Testis (tissue), 3 donors: ENCODE measurements around the gene LRG1. TPM values are rescaled to one million over a fixed set of nuclear protein-coding genes. Genes with fewer than 3 reads are reported as not detected.
"Not testable (repeated sequence)": the region's sequence is repeated elsewhere in the genome, so short reads cannot be mapped to it uniquely, and the experiment has no call there.

Experiments
- DNase-seq: peaks from one replicate; pipeline ENCODE4 v3.0.0-alpha.2; 2019
- H3K27ac ChIP-seq, 2 donors: fragments of 200-600 bp; sonication (generic); one replicate each; pipeline ENCODE4 v1.5.1; 2019
- H3K27me3 ChIP-seq: fragments of 200-600 bp; sonication (generic); one replicate; pipeline ENCODE4 v1.5.1; 2019
- H3K36me3 ChIP-seq: fragments of 200-600 bp; sonication (generic); one replicate; pipeline ENCODE4 v1.5.1; 2017; ENCODE audit warnings: low read depth; ENCODE audit errors: missing control alignments
- H3K4me1 ChIP-seq: fragments of 200-600 bp; sonication (generic); one replicate; pipeline ENCODE4 v1.5.1; 2019
- H3K4me3 ChIP-seq, 2 donors: fragments of 200-600 bp; sonication (generic); one replicate each; pipeline ENCODE4 v1.5.1; 2017 to 2019
- H3K9me3 ChIP-seq: fragments of 200-600 bp; sonication (generic); one replicate; pipeline ENCODE4 v1.5.1; 2017
- POLR2A ChIP-seq: fragments of 450-650 bp; IDR thresholded peaks from one replicate; pipeline ENCODE4 v1.6.1; 2017; ENCODE audit warnings: antibody characterized with exemption, mild to moderate bottlenecking, moderate library complexity
- WGBS, 2 donors: methylation state at CpG; one replicate each; pipeline ENCODE4 v1.1.5; 2018; 5-methylcytosine and 5-hydroxymethylcytosine counted together
- intact Hi-C: fragments of 100-400 bp; cut with DNase I; formaldehyde crosslinking; loops from one replicate; pipeline ENCODE4 v1.15.1; 2023; ENCODE audit warnings: low total_unique reads
- polyA plus RNA-seq: library from polyadenylated mRNA; stranded (reverse); fragments of 350-450 nt; fragmentation: Illumina TruSeq; extraction: RNeasy Lipid Tissue Mini Kit (QIAGEN cat#74804); gene quantifications from one replicate; pipeline ENCODE4 v1.2.3, GENCODE V29; 2014; ENCODE audit warnings: low read depth, low replicate concordance; ENCODE audit not compliant: insufficient read depth
- total RNA-seq, 2 donors: library from RNA; depleted of rRNA; stranded (reverse); fragments of >200 nt; gene quantifications; one replicate each; pipeline ENCODE4 v1.2.3, GENCODE V29; 2016
- TF ChIP-seq, protein P1 (sequence below), 3 experiments: fragments of 450-650 bp in 2 of 3; fragments of 200-600 bp in 1 of 3; sonication (generic) in 1 of 3; IDR thresholded peaks; one replicate each; pipeline ENCODE4 v1.5.1; 2016 to 2019; ENCODE audit warnings: antibody characterized with exemption in 3 of 3, mild to moderate bottlenecking in 2 of 3, moderate library complexity in 1 of 3

Gene LRG1
- total and polyA plus RNA-seq, 3 donors from 2014 or later, result 0.24 to 0.58 (median 0.25) TPM

- Histone ChIP-seq H3K4me3 (no peak overlapping the region), H3K4me1 (no peaks in the 10 kb centered on the region), H3K27ac (no peak overlapping the region), H3K27me3 (no peaks in the 10 kb centered on the region), H3K36me3 (no peaks in the 10 kb centered on the region), H3K9me3 (no peaks in the 10 kb centered on the region)
- TF ChIP-seq, protein P1, sequence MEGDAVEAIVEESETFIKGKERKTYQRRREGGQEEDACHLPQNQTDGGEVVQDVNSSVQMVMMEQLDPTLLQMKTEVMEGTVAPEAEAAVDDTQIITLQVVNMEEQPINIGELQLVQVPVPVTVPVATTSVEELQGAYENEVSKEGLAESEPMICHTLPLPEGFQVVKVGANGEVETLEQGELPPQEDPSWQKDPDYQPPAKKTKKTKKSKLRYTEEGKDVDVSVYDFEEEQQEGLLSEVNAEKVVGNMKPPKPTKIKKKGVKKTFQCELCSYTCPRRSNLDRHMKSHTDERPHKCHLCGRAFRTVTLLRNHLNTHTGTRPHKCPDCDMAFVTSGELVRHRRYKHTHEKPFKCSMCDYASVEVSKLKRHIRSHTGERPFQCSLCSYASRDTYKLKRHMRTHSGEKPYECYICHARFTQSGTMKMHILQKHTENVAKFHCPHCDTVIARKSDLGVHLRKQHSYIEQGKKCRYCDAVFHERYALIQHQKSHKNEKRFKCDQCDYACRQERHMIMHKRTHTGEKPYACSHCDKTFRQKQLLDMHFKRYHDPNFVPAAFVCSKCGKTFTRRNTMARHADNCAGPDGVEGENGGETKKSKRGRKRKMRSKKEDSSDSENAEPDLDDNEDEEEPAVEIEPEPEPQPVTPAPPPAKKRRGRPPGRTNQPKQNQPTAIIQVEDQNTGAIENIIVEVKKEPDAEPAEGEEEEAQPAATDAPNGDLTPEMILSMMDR (IDR thresholded peaks at IDR 0.05), result no peak
- no peak for TF ChIP-seq POLR2A
- intact Hi-C loops, result no loop called here
- no peak for DNase-seq
- 51 to 80% methylated on average over 34 to 87 of the region's 87 CpGs for WGBS, 2 donors
These were observed 4.2 kb upstream of the LRG1 start for GRCh38 chr19:4543842-4544647.

- Histone ChIP-seq H3K27me3 (no peaks in the 10 kb centered on the region), H3K36me3 (no peaks in the 10 kb centered on the region), H3K4me3 (peak overlapping the region in 1 of 2 donors; percentile 29), H3K9me3 (no peaks in the 10 kb centered on the region), H3K4me1 (no peaks in the 10 kb centered on the region), H3K27ac (no peak overlapping the region)
- intact Hi-C loops, result no loop called here
- no peak for TF ChIP-seq POLR2A
- TF ChIP-seq, protein P1 (IDR thresholded peaks at IDR 0.05), result no peak
- no peak for DNase-seq
- WGBS, 2 donors, result 53 to 75% methylated on average over 46 to 50 of the region's 77 CpGs
These were observed 3.3 kb upstream of the LRG1 start for GRCh38 chr19:4542896-4543841.

GRCh38 chr19:4541806-4542145, 1.9 kb upstream of the LRG1 start:
- DNase-seq, H3K4me3 ChIP-seq, intact Hi-C loops, H3K36me3 ChIP-seq, H3K9me3 ChIP-seq, H3K27me3 ChIP-seq, H3K27ac ChIP-seq, H3K4me1 ChIP-seq: not testable (repeated sequence)
- WGBS, 2 donors, result 91 to 94% methylated on average over 12 of the region's 12 CpGs

GRCh38 chr19:4541114-4541805, 1.4 kb upstream of the LRG1 start:
- intact Hi-C loops, result no loop called here
- Histone ChIP-seq H3K27ac (no peak overlapping the region), H3K27me3 (no peaks in the 10 kb centered on the region), H3K4me1 (no peaks in the 10 kb centered on the region), H3K4me3 (no peak overlapping the region), H3K9me3 (no peaks in the 10 kb centered on the region), H3K36me3 (no peaks in the 10 kb centered on the region)
- DNase-seq, result no peak
- 84 to 85% methylated on average over 12 of the region's 12 CpGs for WGBS, 2 donors
- no peak for TF ChIP-seq POLR2A
- TF ChIP-seq, protein P1 (IDR thresholded peaks at IDR 0.05), result no peak
